ENCODE data around the gene KHDC3L. TPM values are rescaled to one million over a fixed set of nuclear protein-coding genes. Genes with fewer than 3 reads are reported as not detected.

The KHDC3L gene, protein sequence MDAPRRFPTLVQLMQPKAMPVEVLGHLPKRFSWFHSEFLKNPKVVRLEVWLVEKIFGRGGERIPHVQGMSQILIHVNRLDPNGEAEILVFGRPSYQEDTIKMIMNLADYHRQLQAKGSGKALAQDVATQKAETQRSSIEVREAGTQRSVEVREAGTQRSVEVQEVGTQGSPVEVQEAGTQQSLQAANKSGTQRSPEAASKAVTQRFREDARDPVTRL
- total RNA-seq = not detected in 2 replicates

DNA sequence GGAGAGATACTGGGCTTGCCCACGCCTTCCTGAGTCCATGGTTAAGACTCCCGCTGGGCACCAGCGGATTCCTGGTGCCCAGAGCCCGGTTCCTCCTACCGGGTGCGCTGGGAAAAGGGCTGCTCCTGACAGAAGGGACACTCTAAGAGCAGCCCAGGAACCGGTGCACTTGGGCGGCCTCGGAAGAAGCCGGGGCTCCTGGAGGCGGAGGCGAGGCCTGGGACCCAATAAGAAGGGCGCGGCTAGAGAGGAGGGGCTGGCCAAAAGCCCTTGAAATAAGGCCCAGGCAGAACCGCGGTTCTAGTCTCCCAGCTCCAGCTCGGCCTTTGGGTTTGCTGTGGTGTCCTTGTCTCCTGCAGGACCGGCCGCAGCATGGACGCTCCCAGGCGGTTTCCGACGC, at the start of gene KHDC3L:
KHDC3L (plus strand) TSS at position 301 of the 400 bp plus-strand sequence; CDS start at position 373, 72 bp downstream.

DNA sequence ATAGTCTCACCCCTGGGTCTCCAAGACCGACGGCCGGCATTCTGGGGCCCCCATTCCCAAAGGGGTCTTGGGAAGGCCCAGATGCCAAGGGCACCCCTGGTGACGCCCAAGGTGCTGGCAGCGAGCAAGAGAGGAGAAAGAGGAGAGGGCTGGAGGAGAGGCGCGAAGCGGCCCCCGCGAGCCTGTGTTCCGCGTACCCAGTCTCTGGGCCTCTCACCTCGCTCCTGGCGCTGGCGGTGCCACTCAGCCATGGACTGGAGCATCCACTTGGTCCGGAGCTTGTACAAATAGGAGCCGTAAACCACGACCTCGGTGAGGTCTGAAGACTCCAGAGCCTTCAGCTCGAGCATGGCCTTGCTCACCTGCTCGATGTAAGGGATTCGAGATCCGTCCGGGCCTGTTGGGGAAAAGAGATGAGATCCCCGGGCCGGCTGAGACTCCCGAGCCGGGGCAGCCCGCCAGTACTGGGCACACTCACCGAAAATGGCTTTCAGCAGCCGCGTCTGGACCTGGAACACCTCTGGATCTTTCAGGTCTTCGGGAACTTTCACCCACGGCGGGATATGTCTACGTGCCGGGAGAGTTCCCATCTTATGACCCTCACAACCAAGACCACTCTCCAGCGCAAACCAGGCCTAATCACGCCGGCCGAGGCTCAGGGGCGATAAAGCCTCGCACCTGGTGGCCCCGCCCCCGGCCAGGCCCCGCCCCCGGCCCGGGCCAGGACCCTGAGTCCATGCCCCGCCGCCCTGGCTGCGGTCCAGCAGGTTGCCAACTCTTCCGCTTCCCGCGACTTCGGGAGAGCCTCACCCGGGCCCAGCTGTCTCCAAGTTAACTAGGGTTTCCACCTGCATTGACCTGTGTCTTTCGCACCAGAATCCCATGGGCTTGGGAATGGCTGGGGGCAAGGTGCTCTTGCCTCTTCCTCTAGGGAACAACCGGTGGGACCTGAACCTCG, 8.5 kb upstream of the KHDC3L start, which contains the start of gene DPPA5:
DPPA5 (minus strand) TSS at position 641 of the 958 bp plus-strand sequence; CDS start at position 590, 51 bp downstream.

DNA sequence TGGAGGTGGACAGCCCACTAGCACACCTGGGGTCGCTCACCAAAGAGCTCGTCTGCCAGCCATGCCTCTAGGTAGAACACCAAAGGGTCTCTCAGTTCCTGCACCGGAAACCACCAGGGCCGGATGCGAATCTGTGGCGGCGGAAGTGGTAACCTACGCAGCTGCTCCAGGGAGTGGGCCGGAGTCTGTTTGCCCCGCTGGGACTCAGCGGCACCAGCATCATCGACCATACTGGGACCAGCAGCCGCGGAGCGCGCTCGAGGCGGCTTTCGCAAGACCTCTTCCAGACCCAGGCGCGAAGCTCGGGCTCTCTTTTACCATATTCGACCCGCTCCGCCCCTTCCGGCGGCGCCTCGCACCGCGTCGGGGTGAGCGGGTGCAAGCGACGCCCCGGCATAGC, 7.1 kb downstream of the KHDC3L start, which contains the start of gene OOEP:
OOEP (minus strand) TSS at position 335 of the 400 bp plus-strand sequence; CDS start at position 230, 105 bp downstream.

DNA sequence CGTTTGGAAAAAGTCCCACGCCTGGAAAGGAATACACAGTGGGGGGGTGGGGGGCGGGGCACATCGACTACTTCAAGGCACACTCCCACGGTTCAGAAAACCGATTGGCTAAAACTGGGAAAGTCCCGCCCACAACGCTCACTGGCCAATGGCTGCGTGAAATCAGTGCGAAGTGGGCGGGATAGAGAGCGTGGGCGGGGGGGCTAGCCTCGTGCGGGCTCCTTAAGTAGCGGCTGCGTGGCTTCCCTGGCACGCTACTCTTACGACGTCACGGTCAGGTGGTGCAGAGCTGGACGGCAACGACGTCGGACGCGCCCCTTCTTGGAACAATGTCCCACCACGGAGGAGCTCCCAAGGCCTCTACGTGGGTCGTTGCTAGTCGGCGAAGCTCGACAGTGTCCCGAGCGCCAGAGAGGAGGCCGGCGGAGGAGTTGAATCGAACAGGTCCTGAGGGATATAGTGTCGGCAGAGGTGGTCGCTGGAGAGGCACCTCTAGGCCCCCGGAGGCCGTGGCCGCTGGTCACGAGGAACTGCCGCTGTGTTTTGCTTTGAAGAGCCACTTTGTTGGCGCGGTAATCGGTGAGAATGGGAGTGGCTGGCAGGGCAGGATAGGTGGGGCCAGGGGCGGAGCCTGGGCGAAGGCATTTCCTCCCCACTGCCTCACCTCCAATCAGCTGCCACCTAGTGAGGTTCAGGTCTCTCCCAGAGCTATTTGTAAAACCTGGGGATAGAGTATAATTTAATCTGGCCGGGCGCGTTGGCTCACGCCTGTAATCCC, 32.3 kb downstream of the KHDC3L start, which contains the start of gene DDX43:
DDX43 (plus strand) TSS at position 252 of the 778 bp plus-strand sequence; CDS start at position 330, 78 bp downstream.

Small RNA genes within 50 kb of the gene (small RNA-seq; reads per million reads assigned to genes)
- 0.91 reads per million, percentile 15 among the genes with 10 or more reads in this experiment for gene RPL39P3

Other genes with a start within 250 kb of the KHDC3L start
- not detected in 2 replicates for gene KHDC1L, start 137.2 kb upstream of the KHDC3L start, total RNA-seq
- 1.1 and 1.5 TPM in 2 replicates for gene KHDC1, start 99.5 kb upstream of the KHDC3L start, total RNA-seq
- gene DPPA5, start 8.4 kb upstream of the KHDC3L start, total RNA-seq = not detected in 2 replicates
- not detected in 2 replicates for gene OOEP, start 7.2 kb downstream of the KHDC3L start, total RNA-seq
- gene DDX43, start 32.2 kb downstream of the KHDC3L start, total RNA-seq = 0.66 and 0.72 TPM in 2 replicates
- gene CGAS, start 89.6 kb downstream of the KHDC3L start, total RNA-seq = 11.3 and 14.3 TPM in 2 replicates
- 38.2 and 41.8 TPM in 2 replicates for gene MTO1, start 99.1 kb downstream of the KHDC3L start, total RNA-seq
- gene EEF1A1, start 158.4 kb downstream of the KHDC3L start, total RNA-seq = 14,327 and 16,437 TPM in 2 replicates